Muscle of leg (tissue), 16 donors: Measurements from ENCODE around the gene GTSF1L. TPM values are rescaled to one million over a fixed set of nuclear protein-coding genes. Genes with fewer than 3 reads are reported as not detected.
A peak's percentile ranks its signal among the peaks of the same experiment; 100 is the strongest.

Source experiments
- DNase-seq: peaks from one replicate; pipeline ENCODE4 v3.0.0; 2013
- H3K27ac ChIP-seq: one replicate; pipeline ENCODE4 v1.5.1; 2013; ENCODE audit warnings: mild to moderate bottlenecking, low read length, control low read depth
- H3K27me3 ChIP-seq: one replicate; pipeline ENCODE4 v1.6.1; 2013; ENCODE audit warnings: low read length; ENCODE audit not compliant: control insufficient read depth, insufficient read depth
- H3K36me3 ChIP-seq: one replicate; pipeline ENCODE4 v1.6.1; 2013; ENCODE audit warnings: low read length; ENCODE audit not compliant: control insufficient read depth, insufficient read depth
- H3K4me1 ChIP-seq: one replicate; pipeline ENCODE4 v1.6.1; 2013; ENCODE audit warnings: low read length; ENCODE audit not compliant: control insufficient read depth, insufficient read depth
- H3K4me3 ChIP-seq: one replicate; pipeline ENCODE4 v1.5.1; 2013; ENCODE audit warnings: low read length, control low read depth
- H3K9me3 ChIP-seq: replicated peaks from 2 replicates; pipeline ENCODE4 v1.6.1; 2013; ENCODE audit warnings: low read depth, low read length; ENCODE audit not compliant: control insufficient read depth
- WGBS: methylation state at CpG from one replicate; pipeline ENCODE4 v1.1.5; 2013; ENCODE audit warnings: missing lambda C conversion rate; ENCODE audit not compliant: insufficient coverage; 5-methylcytosine and 5-hydroxymethylcytosine counted together
- long read RNA-seq, 11 donors: transcript quantifications; one replicate each; lab custom pipeline, GENCODE V29; 2026
- polyA plus RNA-seq, 8 donors: library from polyadenylated mRNA; unstranded; fragments of 120-200 nt; gene quantifications; one replicate each; pipeline versions ENCODE4 v1.2.1 to v1.2.3, GENCODE V29; 2013; ENCODE audit warnings: inconsistent platforms in 1 of 8, low replicate concordance in 1 of 8; ENCODE audit not compliant: insufficient read length in 8 of 8, insufficient read depth in 1 of 8
- total RNA-seq: library from RNA; stranded (reverse); fragments of 120-200 nt; gene quantifications from one replicate; pipeline ENCODE4 v1.2.4, GENCODE V29; 2013

Gene GTSF1L
- not detected for total RNA-seq
- not detected for polyA plus RNA-seq
- long read RNA-seq, donor 1: 0 reads
- long read RNA-seq, donor 2, partial matches to known transcripts: 0 of 1 reads
- long read RNA-seq, donor 2, other reads (novel, unspliced or antisense): 0 of 1 reads
- long read RNA-seq, donor 3: 0 reads
- long read RNA-seq, donor 4: 0 reads
- long read RNA-seq, donor 5: 0 reads
- long read RNA-seq, donor 6: 0 reads
- long read RNA-seq, donor 7: 0 reads
- long read RNA-seq, donor 8, partial matches to known transcripts: 0 of 2 reads
- long read RNA-seq, donor 8, other reads (novel, unspliced or antisense): 0 of 2 reads
- long read RNA-seq, donor 9, partial matches to known transcripts: 0 of 1 reads
- long read RNA-seq, donor 9, other reads (novel, unspliced or antisense): 0 of 1 reads
- long read RNA-seq, donor 10: 0 reads
- long read RNA-seq, donor 11: 0 reads

DNA sequence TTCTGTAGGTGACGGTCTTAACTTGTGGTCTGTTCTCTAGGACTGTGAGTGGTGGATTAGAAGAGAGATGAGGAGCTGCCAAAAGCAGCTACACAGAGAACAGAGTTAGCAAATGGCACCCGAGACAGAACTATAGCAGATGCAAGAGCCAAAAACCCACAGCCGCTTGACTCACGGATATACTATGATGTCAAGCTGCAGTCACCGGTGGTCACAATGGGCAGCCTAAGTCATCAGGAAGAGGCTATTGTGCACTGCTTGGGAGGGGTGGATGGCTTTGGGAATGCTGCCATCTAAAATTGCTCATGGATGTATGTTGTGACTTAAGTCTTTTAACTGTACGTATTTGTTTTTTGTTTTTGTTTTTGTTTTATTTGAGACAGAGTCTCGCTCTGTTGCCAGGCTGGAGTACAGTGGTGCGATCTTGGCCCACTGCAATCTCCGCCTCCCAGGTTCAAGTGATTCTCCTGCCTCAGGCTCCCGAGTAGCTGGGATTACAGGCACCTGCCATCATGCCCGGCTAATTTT, at the start of gene GTSF1L:
Gene GTSF1L, minus strand, starts transcription at position 192 of the 528 bp plus-strand sequence. CDS start 308 bp downstream, outside the sequence.
- peak within 1 kb of the TSS; percentile 7 for H3K27ac ChIP-seq
- H3K4me3 ChIP-seq: no peak within 1 kb of the TSS
- H3K9me3 ChIP-seq: no peaks in the 10 kb centered on the region
- H3K27me3 ChIP-seq: peaks cover 5% of the 10 kb centered on the region
- WGBS: 57% methylated on average over 6 of the region's 11 CpGs
- H3K4me1 ChIP-seq: peaks cover 8% of the 10 kb centered on the region
- peak; percentile 26 for DNase-seq
- no peaks in the 10 kb centered on the region for H3K36me3 ChIP-seq

DNA sequence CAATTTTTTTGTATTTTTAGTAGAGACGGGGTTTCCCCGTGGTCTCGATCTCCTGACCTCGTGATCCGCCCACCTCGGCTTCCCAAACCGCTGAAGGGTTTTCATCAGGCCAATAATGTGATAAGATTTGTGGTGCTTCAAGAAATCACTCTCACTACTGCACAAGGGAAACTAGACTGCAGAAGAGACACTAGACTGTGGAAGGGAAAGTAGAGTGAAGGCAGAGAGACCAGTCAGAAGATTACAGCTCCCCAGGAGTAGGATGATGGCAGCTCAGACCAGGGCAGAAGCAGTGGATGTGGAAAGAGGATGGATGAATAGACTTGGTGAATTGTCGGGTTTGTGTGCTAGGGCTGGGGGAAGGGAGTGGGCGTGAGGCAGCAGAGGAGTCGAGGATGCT, 48.0 kb upstream of the GTSF1L start:
- no peaks in the 10 kb centered on the region for H3K4me1 ChIP-seq
- H3K27ac ChIP-seq: no peak overlapping the region
- H3K9me3 ChIP-seq: peaks cover 4% of the 10 kb centered on the region
- no peak overlapping the region for H3K4me3 ChIP-seq
- no peak for DNase-seq
- no peaks in the 10 kb centered on the region for H3K36me3 ChIP-seq
- 74% methylated on average over 3 of the region's 10 CpGs for WGBS
- peaks cover 3% of the 10 kb centered on the region for H3K27me3 ChIP-seq

DNA sequence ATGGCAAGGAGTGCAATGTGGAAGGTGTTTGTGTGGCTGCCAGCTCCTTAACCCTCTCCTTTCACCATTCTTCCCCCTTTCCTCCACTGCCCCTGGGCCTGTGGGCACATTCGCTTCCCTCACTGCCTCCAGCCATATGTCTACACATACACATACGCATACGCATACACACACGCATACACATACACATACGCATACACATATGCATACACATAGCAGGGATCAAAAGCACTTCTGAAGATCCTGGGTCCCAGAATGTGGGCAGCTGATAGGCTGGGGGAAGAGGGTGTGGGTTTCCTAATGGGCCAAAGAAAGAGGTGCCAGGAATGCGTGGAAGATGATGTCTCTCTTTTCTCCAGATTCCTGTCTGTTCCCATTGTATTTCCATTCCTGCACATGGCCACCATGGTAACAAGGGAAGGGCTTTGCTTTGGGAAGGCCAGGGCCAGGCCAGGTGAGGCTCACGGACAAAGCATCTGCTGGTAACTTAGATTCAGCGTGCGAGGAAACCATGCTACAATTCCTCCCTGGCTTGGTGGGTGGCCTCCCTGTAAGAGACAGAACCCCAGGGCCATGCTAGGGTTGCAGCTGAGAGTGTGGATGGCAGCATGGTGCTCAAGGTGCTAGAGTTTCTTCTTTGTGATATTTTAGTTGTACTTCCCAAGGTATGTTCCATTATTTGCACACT, 44.8 kb upstream of the GTSF1L start:
- Histone ChIP-seq H3K27me3 (peaks cover 11% of the 10 kb centered on the region), H3K9me3 (no peaks in the 10 kb centered on the region), H3K36me3 (no peaks in the 10 kb centered on the region), H3K27ac (no peak overlapping the region), H3K4me1 (no peaks in the 10 kb centered on the region), H3K4me3 (no peak overlapping the region)
- DNase-seq: no peak
- 78% methylated on average over 5 of the region's 9 CpGs for WGBS

DNA sequence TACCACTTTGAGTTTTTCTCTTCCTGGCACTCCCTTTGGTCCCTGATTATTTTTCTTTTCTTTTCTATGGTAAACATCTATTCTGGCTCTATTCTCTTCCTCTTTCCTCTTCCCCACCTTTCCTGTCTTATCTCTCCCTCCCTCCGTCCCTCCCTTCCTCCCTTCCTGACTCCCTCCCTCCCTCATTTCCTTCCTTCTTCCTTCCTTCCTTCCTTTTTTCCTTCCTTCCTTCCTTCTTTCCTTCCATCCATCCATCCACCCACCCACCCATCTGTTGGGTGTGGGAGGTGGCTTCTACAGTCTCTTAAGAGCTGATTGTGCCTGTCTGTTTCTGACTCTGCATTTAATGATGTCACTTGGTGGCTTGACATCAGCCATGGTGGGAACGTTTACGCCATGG, 43.5 kb upstream of the GTSF1L start:
- 70% methylated on average over 1 of the region's 3 CpGs for WGBS
- Histone ChIP-seq H3K27me3 (peaks cover 16% of the 10 kb centered on the region), H3K4me1 (no peaks in the 10 kb centered on the region), H3K9me3 (no peaks in the 10 kb centered on the region), H3K36me3 (no peaks in the 10 kb centered on the region), H3K27ac (no peak overlapping the region), H3K4me3 (no peak overlapping the region)
- no peak for DNase-seq

DNA sequence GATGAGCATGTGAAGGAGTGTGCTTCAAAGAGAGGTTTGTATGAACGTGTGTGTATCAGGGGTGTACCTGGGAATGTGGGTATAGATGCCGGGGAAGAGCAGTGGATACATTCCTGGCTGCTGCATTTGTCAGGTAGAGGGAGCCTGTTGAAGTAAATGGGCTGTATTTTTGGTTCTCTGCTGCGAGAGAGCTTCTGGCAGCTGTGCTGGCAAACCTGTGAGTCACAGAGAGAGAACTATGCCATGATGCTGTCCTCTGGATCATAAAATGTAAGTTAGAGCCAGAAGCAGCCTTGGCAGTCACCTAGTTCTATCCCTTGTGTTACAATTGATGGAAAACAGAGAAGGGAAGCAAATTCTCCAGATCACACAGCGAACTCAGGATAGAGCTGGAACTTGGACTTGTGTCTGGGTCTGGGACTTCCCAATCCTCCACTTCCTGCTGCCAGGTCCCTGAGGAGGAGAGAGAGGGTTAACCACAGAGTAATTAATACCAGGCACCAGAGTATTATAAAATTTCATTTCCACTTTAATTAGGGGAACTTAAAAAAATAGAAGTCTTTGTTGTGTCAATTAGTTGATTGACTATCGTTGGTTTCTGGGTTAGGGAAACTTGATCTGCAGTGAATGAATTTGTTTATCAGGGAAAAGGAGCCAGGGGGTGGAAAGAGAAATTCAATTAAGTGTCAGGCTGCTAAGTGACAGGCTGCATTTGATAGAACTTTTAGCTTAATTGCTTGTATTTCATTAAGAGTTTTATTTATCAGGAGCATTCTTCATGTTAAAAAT, 41.1 kb upstream of the GTSF1L start:
- 20% methylated on average over 4 of the region's 5 CpGs for WGBS
- Histone ChIP-seq H3K4me1 (no peaks in the 10 kb centered on the region), H3K27ac (no peak overlapping the region), H3K9me3 (no peaks in the 10 kb centered on the region), H3K36me3 (no peaks in the 10 kb centered on the region), H3K27me3 (peaks cover 16% of the 10 kb centered on the region), H3K4me3 (no peak overlapping the region)
- DNase-seq: peak; percentile 59

DNA sequence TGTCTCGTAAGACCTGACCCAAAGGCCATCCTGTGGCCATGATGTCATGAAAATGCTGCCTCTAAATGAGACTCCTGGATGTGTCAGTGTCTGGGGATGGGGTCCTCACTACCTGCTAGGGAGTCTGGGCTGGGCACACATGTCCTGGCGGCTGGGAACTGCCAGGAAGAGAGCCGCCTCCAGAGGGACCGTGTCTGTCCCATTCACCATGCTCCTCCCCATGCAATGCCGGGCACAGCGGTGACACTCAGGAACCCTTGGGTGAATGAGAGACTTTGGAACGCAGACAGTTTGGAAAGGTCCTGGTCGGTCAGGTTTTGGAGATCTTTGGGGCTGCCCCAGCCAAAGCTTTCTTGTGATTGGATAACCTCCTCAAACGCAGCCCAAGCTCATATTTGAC, 40.1 kb upstream of the GTSF1L start:
- no peaks in the 10 kb centered on the region for H3K9me3 ChIP-seq
- no peak overlapping the region for H3K4me3 ChIP-seq
- 61% methylated on average over 5 of the region's 9 CpGs for WGBS
- DNase-seq: no peak
- no peaks in the 10 kb centered on the region for H3K4me1 ChIP-seq
- no peak overlapping the region for H3K27ac ChIP-seq
- H3K27me3 ChIP-seq: peaks cover 13% of the 10 kb centered on the region
- no peaks in the 10 kb centered on the region for H3K36me3 ChIP-seq

DNA sequence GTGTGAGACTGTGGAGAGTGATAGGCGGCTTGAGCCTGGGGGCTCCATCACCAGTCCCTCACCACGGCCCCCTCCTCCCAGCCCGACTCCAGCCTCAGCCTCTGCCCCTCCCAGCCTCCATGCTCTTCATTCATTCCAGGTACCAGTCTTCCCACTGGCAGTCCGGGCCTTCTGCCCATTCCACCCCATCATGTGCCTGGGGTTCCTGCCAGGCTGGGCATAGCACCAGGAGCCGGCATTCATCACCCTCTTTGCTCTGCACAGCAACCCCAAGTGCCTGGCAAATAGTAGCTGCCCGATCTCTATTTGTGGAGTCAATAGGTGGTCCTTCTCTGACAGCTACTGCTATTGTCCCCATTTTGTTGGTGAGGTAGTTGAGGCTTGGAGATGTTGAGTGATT, 39.6 kb upstream of the GTSF1L start:
- WGBS: 30% methylated on average over 3 of the region's 6 CpGs
- no peaks in the 10 kb centered on the region for H3K9me3 ChIP-seq
- H3K27ac ChIP-seq: no peak overlapping the region
- no peaks in the 10 kb centered on the region for H3K4me1 ChIP-seq
- no peak for DNase-seq
- no peak overlapping the region for H3K4me3 ChIP-seq
- no peaks in the 10 kb centered on the region for H3K36me3 ChIP-seq
- H3K27me3 ChIP-seq: peaks cover 13% of the 10 kb centered on the region

DNA sequence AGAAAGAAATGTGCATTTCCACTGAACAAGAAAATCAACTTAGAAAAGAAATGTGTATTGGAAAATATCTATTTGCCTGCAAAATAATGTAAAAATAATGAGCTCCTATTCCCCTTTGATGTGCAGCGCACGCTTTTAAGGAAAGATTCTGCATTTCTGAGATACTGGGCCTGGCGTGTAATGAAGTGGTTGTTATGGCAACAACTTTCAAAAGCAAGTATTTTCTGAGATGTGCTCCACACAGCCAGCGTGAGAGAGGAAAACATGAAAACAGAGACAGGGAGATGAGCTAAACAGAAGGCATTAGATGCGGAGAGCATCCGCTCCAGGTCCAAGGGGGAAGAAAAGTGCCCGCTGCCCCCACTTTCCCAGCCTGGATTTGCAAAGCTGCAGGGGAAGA, 39.1 kb upstream of the GTSF1L start:
- peak; percentile 72 for DNase-seq
- no peaks in the 10 kb centered on the region for H3K4me1 ChIP-seq
- WGBS: 16% methylated on average over 5 of the region's 7 CpGs
- no peaks in the 10 kb centered on the region for H3K36me3 ChIP-seq
- H3K27ac ChIP-seq: no peak overlapping the region
- H3K4me3 ChIP-seq: no peak overlapping the region
- no peaks in the 10 kb centered on the region for H3K9me3 ChIP-seq
- H3K27me3 ChIP-seq: peaks cover 13% of the 10 kb centered on the region

DNA sequence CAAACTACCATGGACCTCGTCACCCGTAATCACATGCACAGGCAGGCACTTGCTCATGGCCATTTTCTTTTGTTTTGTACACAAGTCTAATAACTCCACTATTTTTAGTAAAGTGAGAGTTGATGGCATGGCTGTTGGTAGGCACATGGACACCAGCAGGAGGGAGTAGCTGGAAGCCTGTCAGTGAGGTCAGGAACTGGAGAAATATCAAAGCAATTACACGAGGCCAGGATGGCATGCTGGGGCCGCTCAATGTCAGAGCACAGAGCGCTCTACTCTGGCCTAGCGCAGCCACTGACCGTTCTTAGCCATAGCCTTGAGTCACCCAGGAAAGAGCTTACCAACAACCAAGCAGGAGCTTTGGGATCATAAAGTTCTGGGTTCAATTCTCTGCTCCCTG, 36.1 kb upstream of the GTSF1L start:
- Histone ChIP-seq H3K27me3 (peaks cover 13% of the 10 kb centered on the region), H3K4me3 (no peak overlapping the region), H3K27ac (no peak overlapping the region), H3K4me1 (no peaks in the 10 kb centered on the region), H3K36me3 (no peaks in the 10 kb centered on the region), H3K9me3 (no peaks in the 10 kb centered on the region)
- no peak for DNase-seq
- WGBS: 91% methylated on average over 5 of the region's 7 CpGs
